GM23338 (cell line): Measurements from ENCODE around the gene PSD4. TPM values are rescaled to one million over a fixed set of nuclear protein-coding genes. Genes with fewer than 3 reads are reported as not detected.

Experiments
- ATAC-seq: fragments of 200-7000 bp; cut with Tn5 transposase; 3 replicates; pipeline ENCODE4 v1.9.1; 2020
- DNase-seq: peaks from one replicate; pipeline ENCODE4 v3.0.0-alpha.2; 2015; ENCODE audit warnings: low spot score
- H2AFZ ChIP-seq: fragments of 200-600 bp; sonication (generic); 2 replicates; pipeline ENCODE4 v1.8.0; 2016; ENCODE audit warnings: antibody characterized with exemption, mild to moderate bottlenecking, moderate library complexity
- H3F3A ChIP-seq: fragments of 200-600 bp; sonication (generic); replicated peaks from 2 replicates; pipeline ENCODE4 v1.8.0; 2017; ENCODE audit warnings: antibody characterized with exemption, mixed run types, low read depth
- H3K27ac ChIP-seq: fragments of 200-600 bp; sonication (generic); 2 replicates; pipeline ENCODE4 v1.6.1; 2016; ENCODE audit warnings: low read depth
- H3K27me3 ChIP-seq: fragments of 200-600 bp; sonication (generic); 2 replicates; pipeline ENCODE4 v1.8.0; 2016; ENCODE audit warnings: mild to moderate bottlenecking, mixed run types, moderate library complexity; ENCODE audit not compliant: insufficient read depth
- H3K36me3 ChIP-seq: fragments of 200-600 bp; sonication (generic); 2 replicates; pipeline ENCODE4 v1.8.0; 2016; ENCODE audit warnings: mild to moderate bottlenecking; ENCODE audit not compliant: insufficient read depth
- H3K4me1 ChIP-seq: fragments of 200-600 bp; sonication (generic); 2 replicates; pipeline ENCODE4 v1.8.0; 2016; ENCODE audit warnings: mild to moderate bottlenecking, moderate library complexity; ENCODE audit not compliant: insufficient read depth
- H3K4me2 ChIP-seq: fragments of 200-600 bp; sonication (generic); 2 replicates; pipeline ENCODE4 v1.7.1; 2017; ENCODE audit warnings: mixed run types
- H3K4me3 ChIP-seq: fragments of 200-600 bp; sonication (generic); 2 replicates; pipeline ENCODE4 v1.6.1; 2016; ENCODE audit warnings: mixed run types
- H3K79me2 ChIP-seq: fragments of 200-600 bp; sonication (generic); replicated peaks from 2 replicates; pipeline ENCODE4 v1.8.0; 2017; ENCODE audit warnings: mild to moderate bottlenecking; ENCODE audit not compliant: insufficient read depth
- H3K9me2 ChIP-seq: fragments of 200-600 bp; sonication (generic); 2 replicates; pipeline ENCODE4 v1.8.0; 2017; ENCODE audit not compliant: insufficient read depth
- H4K20me1 ChIP-seq: fragments of 200-600 bp; sonication (generic); replicated peaks from 2 replicates; pipeline ENCODE4 v1.8.0; 2017; ENCODE audit warnings: mild to moderate bottlenecking; ENCODE audit not compliant: insufficient read depth
- H3K27ac Mint-ChIP-seq: 2 replicates; pipeline ENCODE4 v1.8.0; 2020; ENCODE audit warnings: inconsistent platforms, mild to moderate bottlenecking, moderate library complexity, mixed read lengths
- H3K27me3 Mint-ChIP-seq: 3 replicates; pipeline ENCODE4 v1.8.0; 2022; ENCODE audit warnings: low read depth, mild to moderate bottlenecking, moderate library complexity, mixed read lengths, inconsistent platforms; ENCODE audit not compliant: insufficient read depth, poor library complexity
- H3K36me3 Mint-ChIP-seq: 3 replicates; pipeline ENCODE4 v1.8.0; 2021; ENCODE audit warnings: low read depth, mild to moderate bottlenecking, inconsistent platforms, moderate library complexity, mixed read lengths
- H3K4me1 Mint-ChIP-seq: 3 replicates; pipeline ENCODE4 v1.8.0; 2020; ENCODE audit warnings: mild to moderate bottlenecking, inconsistent platforms, mixed read lengths
- H3K4me3 Mint-ChIP-seq: 3 replicates; pipeline ENCODE4 v1.8.0; 2021; ENCODE audit warnings: moderate library complexity, mild to moderate bottlenecking, inconsistent platforms, mixed read lengths
- H3K9me3 Mint-ChIP-seq: 3 replicates; pipeline ENCODE4 v1.8.0; 2020; ENCODE audit warnings: moderate library complexity, mild to moderate bottlenecking, inconsistent platforms, mixed read lengths
- EZH2 ChIP-seq: fragments of 200-600 bp; sonication (generic); IDR thresholded peaks from one replicate; pipeline ENCODE4 v1.8.0; 2017; ENCODE audit warnings: antibody characterized with exemption, mild to moderate bottlenecking, low read depth; ENCODE audit not compliant: unreplicated experiment
- NANOG ChIP-seq: IDR thresholded peaks from 2 replicates; pipeline ENCODE4 v1.6.1; 2016; ENCODE audit warnings: antibody characterized with exemption, borderline replicate concordance
- ZNF462 ChIP-seq: fragments of 250-450 bp; sonication (Bioruptor Pico); IDR thresholded peaks from 2 replicates; pipeline ENCODE4 v1.5.0; 2020; ENCODE audit warnings: mild to moderate bottlenecking, moderate library complexity
- polyA plus RNA-seq: library from polyadenylated mRNA; unstranded; fragments of >200 nt; fragmentation: Nextera tagmentation; extraction: Ambion mirVana; gene quantifications from 2 replicates; pipeline ENCODE4 v1.2.1, GENCODE V29; 2016
- total RNA-seq: library from RNA; depleted of rRNA; stranded (reverse); fragments of >200 nt; shearing (Covaris generic); gene quantifications from 2 replicates; pipeline ENCODE4 v1.2.3, GENCODE V29; 2014
- TF ChIP-seq, protein P1 (sequence below), 2 experiments: fragments of 200-600 bp in 1 of 2; sonication (generic) in 1 of 2; conservative IDR thresholded peaks; 2 replicates each; pipeline versions ENCODE4 v1.5.1 to v1.6.1; 2016 to 2017; ENCODE audit warnings: antibody characterized with exemption in 2 of 2, low read depth in 2 of 2, mild to moderate bottlenecking in 2 of 2, moderate library complexity in 1 of 2

PSD4 gene
- total and polyA plus RNA-seq, 2 experiments from 2014 or later, result 0.06 to 0.66 TPM

DNA sequence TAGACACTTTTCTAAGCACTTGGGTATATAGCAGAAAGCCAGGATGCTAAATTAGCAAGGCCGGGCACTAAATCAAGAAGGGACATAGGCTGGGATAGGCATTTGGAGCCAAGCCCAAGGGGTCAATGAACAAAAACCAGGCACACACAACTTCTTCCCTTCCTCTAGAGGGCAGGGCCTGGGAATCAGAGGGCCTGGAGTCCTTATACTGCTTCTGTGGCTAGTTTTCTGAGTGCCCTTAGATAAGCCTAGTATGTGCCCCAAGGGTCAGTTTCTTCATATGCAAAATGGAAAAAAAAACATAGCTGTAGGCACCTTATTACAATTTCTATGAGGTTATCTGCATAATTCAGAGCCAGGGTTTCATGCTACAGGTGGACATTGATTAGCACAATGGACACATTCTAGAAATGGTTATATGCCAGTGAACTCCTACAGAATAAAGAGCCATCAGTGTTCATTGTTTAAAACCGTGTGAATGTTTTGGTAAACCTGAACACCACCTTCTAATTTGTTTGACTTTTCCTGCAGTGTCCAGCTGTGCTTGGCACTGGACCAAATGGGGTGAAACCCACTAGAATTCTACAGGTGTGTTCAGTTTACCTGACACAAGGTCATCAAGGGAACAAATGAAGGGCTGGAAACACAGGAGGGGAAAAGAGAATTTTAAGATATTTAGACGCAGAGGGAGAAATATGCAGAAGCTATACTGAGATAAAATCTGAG, 55.4 kb downstream of the PSD4 start:
- TF ChIP-seq, protein P1, sequence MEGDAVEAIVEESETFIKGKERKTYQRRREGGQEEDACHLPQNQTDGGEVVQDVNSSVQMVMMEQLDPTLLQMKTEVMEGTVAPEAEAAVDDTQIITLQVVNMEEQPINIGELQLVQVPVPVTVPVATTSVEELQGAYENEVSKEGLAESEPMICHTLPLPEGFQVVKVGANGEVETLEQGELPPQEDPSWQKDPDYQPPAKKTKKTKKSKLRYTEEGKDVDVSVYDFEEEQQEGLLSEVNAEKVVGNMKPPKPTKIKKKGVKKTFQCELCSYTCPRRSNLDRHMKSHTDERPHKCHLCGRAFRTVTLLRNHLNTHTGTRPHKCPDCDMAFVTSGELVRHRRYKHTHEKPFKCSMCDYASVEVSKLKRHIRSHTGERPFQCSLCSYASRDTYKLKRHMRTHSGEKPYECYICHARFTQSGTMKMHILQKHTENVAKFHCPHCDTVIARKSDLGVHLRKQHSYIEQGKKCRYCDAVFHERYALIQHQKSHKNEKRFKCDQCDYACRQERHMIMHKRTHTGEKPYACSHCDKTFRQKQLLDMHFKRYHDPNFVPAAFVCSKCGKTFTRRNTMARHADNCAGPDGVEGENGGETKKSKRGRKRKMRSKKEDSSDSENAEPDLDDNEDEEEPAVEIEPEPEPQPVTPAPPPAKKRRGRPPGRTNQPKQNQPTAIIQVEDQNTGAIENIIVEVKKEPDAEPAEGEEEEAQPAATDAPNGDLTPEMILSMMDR (conservative IDR thresholded peaks at IDR 0.05; ENCODE audit: low read depth in 2 of 2), result 0 out of 4 replicates have a peak, but pooled peaks have one; percentile 15 to 32
- TF ChIP-seq NANOG (no peak), EZH2 (no peak), ZNF462 (CRISPR knock-in tag) (no peak)
- Histone ChIP-seq H3K9me2 (no peaks in the 10 kb centered on the region), H2AFZ (no peak overlapping the region), H3K27ac (no peak overlapping the region), H3K36me3 (no peaks in the 10 kb centered on the region), H3K79me2 (no peaks in the 10 kb centered on the region), H3K4me3 (no peak overlapping the region), H4K20me1 (no peaks in the 10 kb centered on the region), H3K4me2 (no peak overlapping the region), H3F3A (no peaks in the 10 kb centered on the region), H3K4me1 (peaks cover 8% of the 10 kb centered on the region; the same call in 1 of the 2 replicates), H3K27me3 (no peaks in the 10 kb centered on the region)
- ATAC-seq (peak; percentile 61), DNase-seq (peak; percentile 24)
- Mint-ChIP-seq H3K27ac (no peak overlapping the region), H3K4me3 (no peak overlapping the region), H3K27me3 (peaks cover 2% of the 10 kb centered on the region), H3K36me3 (no peaks in the 10 kb centered on the region), H3K4me1 (peaks cover 10% of the 10 kb centered on the region; the same call in 2 of the 3 replicates), H3K9me3 (no peaks in the 10 kb centered on the region)
